ENCODE data around the gene NFIX.

DNA sequence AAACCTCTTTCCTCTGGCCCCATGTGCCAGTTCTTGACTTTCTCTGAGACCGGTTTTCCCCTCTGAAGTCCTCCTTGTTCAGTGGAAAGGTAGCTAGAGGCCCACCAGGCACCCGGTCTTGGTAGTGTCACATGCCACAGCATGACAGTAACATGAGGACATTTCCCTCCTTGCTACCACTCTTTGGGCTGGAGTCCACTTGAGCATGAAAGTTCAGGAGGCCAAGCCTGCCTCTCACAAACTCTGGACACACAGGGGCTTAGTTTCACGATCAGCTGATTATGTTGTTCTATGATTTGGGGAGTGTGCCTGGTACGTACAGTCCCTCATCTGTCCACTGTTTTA lies 45.6 kb downstream of the NFIX start:
- TF ChIP-seq, protein P1, sequence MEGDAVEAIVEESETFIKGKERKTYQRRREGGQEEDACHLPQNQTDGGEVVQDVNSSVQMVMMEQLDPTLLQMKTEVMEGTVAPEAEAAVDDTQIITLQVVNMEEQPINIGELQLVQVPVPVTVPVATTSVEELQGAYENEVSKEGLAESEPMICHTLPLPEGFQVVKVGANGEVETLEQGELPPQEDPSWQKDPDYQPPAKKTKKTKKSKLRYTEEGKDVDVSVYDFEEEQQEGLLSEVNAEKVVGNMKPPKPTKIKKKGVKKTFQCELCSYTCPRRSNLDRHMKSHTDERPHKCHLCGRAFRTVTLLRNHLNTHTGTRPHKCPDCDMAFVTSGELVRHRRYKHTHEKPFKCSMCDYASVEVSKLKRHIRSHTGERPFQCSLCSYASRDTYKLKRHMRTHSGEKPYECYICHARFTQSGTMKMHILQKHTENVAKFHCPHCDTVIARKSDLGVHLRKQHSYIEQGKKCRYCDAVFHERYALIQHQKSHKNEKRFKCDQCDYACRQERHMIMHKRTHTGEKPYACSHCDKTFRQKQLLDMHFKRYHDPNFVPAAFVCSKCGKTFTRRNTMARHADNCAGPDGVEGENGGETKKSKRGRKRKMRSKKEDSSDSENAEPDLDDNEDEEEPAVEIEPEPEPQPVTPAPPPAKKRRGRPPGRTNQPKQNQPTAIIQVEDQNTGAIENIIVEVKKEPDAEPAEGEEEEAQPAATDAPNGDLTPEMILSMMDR (IDR thresholded peaks at IDR 0.05) = no peak
- TF ChIP-seq POLR2A (IDR thresholded peaks at IDR 0.05) = no peak

All from adrenal gland (tissue), 5 donors.